Ovary (tissue), 9 donors: Measurements from ENCODE around the gene CCN6. TPM values are rescaled to one million over a fixed set of nuclear protein-coding genes. Genes with fewer than 3 reads are reported as not detected.

Experiments used
- DNase-seq, 5 donors: peaks; one replicate each; pipeline ENCODE4 v3.0.0-alpha.2; 2019 to 2020
- H3K27ac ChIP-seq, 2 donors: fragments of 200-600 bp; one replicate each; pipeline versions ENCODE4 v1.5.1 to v1.8.0; 2019 to 2022
- H3K27me3 ChIP-seq: fragments of 200-600 bp; one replicate; pipeline ENCODE4 v1.8.0; 2022
- H3K36me3 ChIP-seq: fragments of 200-600 bp; sonication (generic); one replicate; pipeline ENCODE4 v1.5.1; 2019
- H3K4me1 ChIP-seq: one replicate; pipeline ENCODE4 v1.8.1; 2013; ENCODE audit warnings: mild to moderate bottlenecking, moderate library complexity; ENCODE audit not compliant: insufficient read depth
- H3K4me3 ChIP-seq: fragments of 200-600 bp; sonication (generic); one replicate; pipeline ENCODE4 v1.5.1; 2017
- H3K9me3 ChIP-seq, 2 donors: fragments of 200-600 bp in 1 of 2; sonication (generic) in 1 of 2; one replicate each; pipeline versions ENCODE4 v1.5.1 to v1.8.1; 2013 to 2019; ENCODE audit warnings: mild to moderate bottlenecking in 1 of 2, moderate library complexity in 1 of 2
- CTCF ChIP-seq, 3 donors: fragments of 450-650 bp in 2 of 3; fragments of 200-600 bp in 1 of 3; IDR thresholded peaks; one replicate each; pipeline versions ENCODE4 v1.5.1 to v1.8.0; 2016 to 2022; ENCODE audit warnings: antibody characterized with exemption in 3 of 3, mild to moderate bottlenecking in 1 of 3
- EP300 ChIP-seq: sonication (generic); formaldehyde crosslinking; IDR thresholded peaks from one replicate; pipeline ENCODE4 v1.6.1; 2017; ENCODE audit warnings: antibody characterized with exemption
- POLR2A ChIP-seq: fragments of 450-650 bp; IDR thresholded peaks from one replicate; pipeline ENCODE4 v1.6.1; 2017; ENCODE audit warnings: antibody characterized with exemption, mild to moderate bottlenecking, moderate library complexity
- WGBS, 3 donors: extraction: QIAGEN DNeasy Blood & Tissue Kit in 1 of 3; methylation state at CpG; one replicate each; pipeline versions ENCODE4 v1.1.5 to v1.1.7; 2013 to 2017; 5-methylcytosine and 5-hydroxymethylcytosine counted together
- intact Hi-C, 4 donors: fragments of 100-400 bp; cut with DNase I; formaldehyde crosslinking; loops; one replicate each; pipeline versions ENCODE4 v1.11.0 to v1.15.1; 2022 to 2023
- polyA plus RNA-seq, 2 donors: library from polyadenylated mRNA; stranded (reverse); fragments of 200-250 nt in 1 of 2; fragments of 350-450 nt in 1 of 2; fragmentation: Illumina TruSeq in 1 of 2; extraction: RNeasy Lipid Tissue Mini Kit (QIAGEN cat#74804) in 1 of 2; gene quantifications; one replicate each; pipeline ENCODE4 v1.2.3, GENCODE V29; 2013 to 2014
- total RNA-seq, 7 donors: library from RNA; depleted of rRNA in 2 of 7; stranded (reverse); fragments of >200 nt in 2 of 7; fragmentation: NEBNext Ultra II Directional in 3 of 7; extraction: Animal tissue kit (Norgen Biotek cat#: 25700) in 3 of 7; gene quantifications; one replicate each; pipeline versions ENCODE4 v1.1.0 to v1.2.4, GENCODE V29; 2016 to 2023
- donor health status: DM: no; HTN: no; CAD: no; lungs with moderate emphysema.
- donor health status: DM: no; HTN: no; CAD: no.
- donor health status: Bipolar disorder and iron deficiency.
- donor health status: DM: yes; HTN: yes; CAD: no.
- donor health status: DM: no; HTN: no; CAD: no.
- donor health status: DM: yes; HTN: yes; CAD: no.

The CCN6 gene
- total and polyA plus RNA-seq, 9 donors, result 0.25 to 2.2 (median 1.3) TPM; not detected in 6

GRCh38 chr6:112058243-112059032 lies 4.5 kb downstream of the CCN6 start:
- intact Hi-C loops, result no loop called here

GRCh38 chr6:112061605-112062004 lies 7.7 kb downstream of the CCN6 start:
- Histone ChIP-seq H3K4me3 (no peak overlapping the region), H3K27me3 (no peaks in the 10 kb centered on the region), H3K4me1 (no peaks in the 10 kb centered on the region), H3K36me3 (no peaks in the 10 kb centered on the region), H3K27ac (no peak overlapping the region), H3K9me3 (no peaks in the 10 kb centered on the region)
- 93 to 97% (median 94%) methylated on average over 4 of the region's 4 CpGs for WGBS, 3 donors
- no peak for DNase-seq
- intact Hi-C loops, result no loop called here
- TF ChIP-seq EP300 (no peak), CTCF (IDR thresholded peaks at IDR 0.05) (no peak), POLR2A (no peak)

More at GRCh38 chr6:112058243-112059032, 4.5 kb downstream of the CCN6 start:
- Histone ChIP-seq H3K36me3 (no peaks in the 10 kb centered on the region), H3K27ac (no peak overlapping the region), H3K27me3 (no peaks in the 10 kb centered on the region), H3K4me1 (no peaks in the 10 kb centered on the region), H3K4me3 (no peak overlapping the region), H3K9me3 (no peaks in the 10 kb centered on the region)
- TF ChIP-seq POLR2A (no peak), EP300 (no peak), CTCF (IDR thresholded peaks at IDR 0.05) (no peak)
- WGBS, 3 donors, result 73 to 82% (median 80%) methylated on average over 4 of the region's 4 CpGs
- DNase-seq, result no peak

GRCh38 chr6:112062966-112063365 lies 9.1 kb downstream of the CCN6 start:
- H3K4me3 ChIP-seq, result no peak overlapping the region
- intact Hi-C loops, result no loop called here
- TF ChIP-seq CTCF (IDR thresholded peaks at IDR 0.05) (no peak), POLR2A (no peak), EP300 (no peak)
- no peak overlapping the region for H3K27ac ChIP-seq
- no peaks in the 10 kb centered on the region for H3K27me3 ChIP-seq
- 65 to 84% (median 66%) methylated on average over 3 of the region's 3 CpGs for WGBS, 3 donors
- DNase-seq, result no peak
- no peaks in the 10 kb centered on the region for H3K9me3 ChIP-seq
- no peaks in the 10 kb centered on the region for H3K4me1 ChIP-seq
- no peaks in the 10 kb centered on the region for H3K36me3 ChIP-seq

GRCh38 chr6:112065426-112065986 lies 11.6 kb downstream of the CCN6 start:
- Histone ChIP-seq H3K27ac (no peak overlapping the region), H3K27me3 (no peaks in the 10 kb centered on the region), H3K4me1 (no peaks in the 10 kb centered on the region), H3K36me3 (no peaks in the 10 kb centered on the region), H3K4me3 (no peak overlapping the region), H3K9me3 (no peaks in the 10 kb centered on the region)
- WGBS, 3 donors, result 39 to 64% (median 44%) methylated on average over 6 of the region's 6 CpGs
- no peak for DNase-seq
- TF ChIP-seq POLR2A, result no peak
- TF ChIP-seq EP300, result no peak
- no peak for TF ChIP-seq CTCF (IDR thresholded peaks at IDR 0.05)
- intact Hi-C loops, result no loop called here
